ENCODE data around the gene RBM33. TPM values are rescaled to one million over a fixed set of nuclear protein-coding genes. Genes with fewer than 3 reads are reported as not detected.

RBM33 gene
- total RNA-seq, 1 donor: 21.9 TPM

DNA sequence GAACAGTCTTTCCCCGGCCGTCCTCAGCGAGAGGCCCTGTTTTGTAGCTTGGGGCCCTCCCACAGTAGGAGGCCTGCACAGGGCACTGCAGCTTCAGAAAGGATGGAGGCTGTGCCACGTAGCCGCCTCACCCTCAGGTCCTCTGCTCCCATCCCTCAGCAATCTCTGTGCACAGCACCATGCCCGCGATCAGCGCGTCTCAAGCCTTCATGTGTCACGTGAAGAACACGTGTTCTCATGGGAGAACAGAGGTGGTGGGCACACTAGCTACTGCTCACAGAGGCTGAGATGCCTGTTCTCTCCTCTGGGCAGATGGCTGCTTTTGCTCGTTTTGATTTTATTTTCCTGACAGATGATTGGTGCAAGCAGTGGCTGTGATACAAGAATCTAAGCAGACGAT, 176.3 kb downstream of the RBM33 start:
- DNase-seq (ENCODE audit: low read depth): no peak
- TF ChIP-seq, protein P1, sequence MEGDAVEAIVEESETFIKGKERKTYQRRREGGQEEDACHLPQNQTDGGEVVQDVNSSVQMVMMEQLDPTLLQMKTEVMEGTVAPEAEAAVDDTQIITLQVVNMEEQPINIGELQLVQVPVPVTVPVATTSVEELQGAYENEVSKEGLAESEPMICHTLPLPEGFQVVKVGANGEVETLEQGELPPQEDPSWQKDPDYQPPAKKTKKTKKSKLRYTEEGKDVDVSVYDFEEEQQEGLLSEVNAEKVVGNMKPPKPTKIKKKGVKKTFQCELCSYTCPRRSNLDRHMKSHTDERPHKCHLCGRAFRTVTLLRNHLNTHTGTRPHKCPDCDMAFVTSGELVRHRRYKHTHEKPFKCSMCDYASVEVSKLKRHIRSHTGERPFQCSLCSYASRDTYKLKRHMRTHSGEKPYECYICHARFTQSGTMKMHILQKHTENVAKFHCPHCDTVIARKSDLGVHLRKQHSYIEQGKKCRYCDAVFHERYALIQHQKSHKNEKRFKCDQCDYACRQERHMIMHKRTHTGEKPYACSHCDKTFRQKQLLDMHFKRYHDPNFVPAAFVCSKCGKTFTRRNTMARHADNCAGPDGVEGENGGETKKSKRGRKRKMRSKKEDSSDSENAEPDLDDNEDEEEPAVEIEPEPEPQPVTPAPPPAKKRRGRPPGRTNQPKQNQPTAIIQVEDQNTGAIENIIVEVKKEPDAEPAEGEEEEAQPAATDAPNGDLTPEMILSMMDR (IDR thresholded peaks at IDR 0.05; ENCODE audit: insufficient read depth, low read length): no peak

DNA sequence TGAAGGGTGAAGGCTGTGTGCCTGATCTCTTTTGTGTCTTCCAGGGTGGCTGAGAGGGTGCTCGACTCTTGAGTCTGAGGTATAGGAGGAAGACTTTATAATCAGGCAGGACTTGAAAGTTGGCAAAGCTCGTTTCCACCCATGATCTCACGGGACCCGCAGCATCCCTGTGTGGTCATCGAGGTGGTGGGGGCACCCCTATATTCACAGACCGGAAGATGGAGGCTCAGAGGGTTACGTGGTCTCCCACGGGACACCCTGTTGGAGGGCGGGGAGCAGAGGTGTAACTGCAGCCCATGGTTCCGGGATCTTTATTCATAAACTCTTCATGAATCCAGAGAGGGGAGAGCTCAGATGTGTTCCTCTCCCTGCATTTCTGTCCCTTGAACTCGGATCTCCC, 177.4 kb downstream of the RBM33 start:
- TF ChIP-seq, protein P1 (IDR thresholded peaks at IDR 0.05; ENCODE audit: insufficient read depth, low read length): no peak
- no peak overlapping the region for H3K4me3 ChIP-seq (ENCODE audit: low read depth, low read length)
- no peak for DNase-seq (ENCODE audit: low read depth)

More for the DNA sequence above, 176.3 kb downstream of the RBM33 start:
- no peak overlapping the region for H3K4me3 ChIP-seq (ENCODE audit: low read depth, low read length)

DNA sequence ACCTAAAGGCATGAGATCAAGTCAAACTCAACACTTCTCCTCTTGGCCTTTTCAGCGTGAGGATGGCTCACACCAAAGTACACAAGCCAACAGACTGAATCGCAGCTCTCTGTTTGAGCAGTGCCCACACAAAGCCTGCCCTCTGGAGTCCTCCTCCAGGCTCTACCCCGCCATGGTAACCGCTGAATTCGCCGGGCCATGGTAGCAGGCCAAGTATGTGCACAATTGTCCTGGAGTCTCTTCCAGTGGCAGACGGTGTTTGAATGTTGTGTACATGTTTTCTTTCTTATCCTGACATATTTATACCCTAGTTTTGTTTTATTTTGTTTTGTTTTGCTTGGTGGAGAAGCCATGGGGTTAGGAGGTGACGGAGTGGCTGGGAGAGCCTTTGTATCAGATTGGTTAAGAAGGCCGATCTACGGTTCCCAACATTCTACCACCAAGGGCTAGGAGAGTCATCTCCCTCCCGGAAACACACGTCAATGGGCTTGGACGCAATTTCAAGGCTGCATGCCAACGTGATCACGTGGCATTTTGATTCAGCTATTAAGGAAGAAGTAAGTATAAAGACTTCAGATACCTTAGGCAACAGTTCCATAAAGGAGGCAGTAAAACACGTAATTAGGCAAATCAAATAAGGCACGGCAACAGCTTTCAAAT, 179.9 kb downstream of the RBM33 start:
- no peak overlapping the region for H3K4me3 ChIP-seq (ENCODE audit: low read depth, low read length)
- TF ChIP-seq, protein P1 (IDR thresholded peaks at IDR 0.05; ENCODE audit: insufficient read depth, low read length): no peak
- no peak for DNase-seq (ENCODE audit: low read depth)

DNA sequence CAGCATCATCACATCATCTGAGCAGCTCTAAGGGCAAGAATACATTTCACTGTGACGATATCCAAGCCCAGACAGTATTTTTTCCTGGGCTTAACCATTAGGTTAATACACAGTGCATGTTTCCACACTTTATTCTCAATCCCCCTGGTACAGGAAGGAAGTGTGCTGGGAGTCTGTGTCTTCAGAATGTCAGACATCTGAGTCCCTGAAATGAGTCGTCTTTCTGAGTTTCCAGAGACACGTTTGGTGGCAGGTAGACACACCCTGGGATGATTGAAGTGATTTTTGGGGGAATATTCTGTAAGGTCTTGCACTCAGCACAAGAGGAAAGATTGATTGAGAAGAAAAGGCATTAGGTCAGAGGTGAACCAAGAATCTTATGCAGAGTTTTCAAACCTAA, 180.9 kb downstream of the RBM33 start:
- TF ChIP-seq, protein P1 (IDR thresholded peaks at IDR 0.05; ENCODE audit: insufficient read depth, low read length): no peak
- DNase-seq (ENCODE audit: low read depth): no peak

DNA sequence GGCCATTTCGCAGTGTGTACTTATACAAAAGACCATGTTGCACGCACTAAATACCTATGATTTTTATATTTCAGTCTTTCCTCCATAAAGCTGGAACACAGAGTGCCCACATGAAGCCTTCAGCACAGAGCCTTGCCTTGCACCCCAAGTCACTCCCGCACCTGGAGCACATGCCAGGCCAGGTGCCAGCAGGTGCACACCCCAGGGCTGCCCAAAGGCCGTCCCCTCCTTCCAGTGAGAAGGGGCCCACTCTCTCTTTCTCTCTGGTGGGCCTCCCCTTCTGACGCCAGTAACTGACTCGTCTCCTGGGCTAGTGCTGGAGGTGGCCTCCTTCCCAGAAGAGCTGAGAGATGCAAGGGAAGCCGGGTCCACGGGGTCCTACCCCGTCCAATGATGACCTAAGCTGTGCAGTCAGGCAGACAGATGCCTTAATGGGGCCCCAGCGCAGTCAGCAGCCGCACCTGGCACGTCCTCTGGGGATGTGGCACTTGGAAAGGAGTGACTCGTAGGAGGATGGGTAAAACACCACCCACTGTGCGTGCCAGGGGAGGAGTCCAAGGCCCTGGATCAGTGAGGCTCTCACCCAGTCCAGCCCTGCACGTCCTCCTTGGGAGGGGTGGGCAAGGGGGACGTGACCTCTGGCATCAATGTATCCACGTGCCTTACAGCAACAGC, 185.5 kb downstream of the RBM33 start:
- no peak for DNase-seq (ENCODE audit: low read depth)
- TF ChIP-seq, protein P1 (IDR thresholded peaks at IDR 0.05; ENCODE audit: insufficient read depth, low read length): no peak

More for the DNA sequence above, 180.9 kb downstream of the RBM33 start:
- H3K4me3 ChIP-seq (ENCODE audit: low read depth, low read length): no peak overlapping the region

More for the DNA sequence above, 185.5 kb downstream of the RBM33 start:
- no peak overlapping the region for H3K4me3 ChIP-seq (ENCODE audit: low read depth, low read length)

Other genes with a start within 250 kb of the RBM33 start
- gene EN2, start 186.5 kb upstream of the RBM33 start, total RNA-seq (ENCODE audit: low replicate concordance): under 0.01 TPM in 1 of 2 replicates, not detected in the other
- not detected in 2 replicates for gene CNPY1, start 98.1 kb upstream of the RBM33 start, total RNA-seq (ENCODE audit: low replicate concordance)
- 0.36 TPM in 1 of 2 replicates, not detected in the other for gene SHH, start 167.8 kb downstream of the RBM33 start, total RNA-seq (ENCODE audit: low replicate concordance)

All from fibroblast of the aortic adventitia (primary cell).